SKM-1 treated with dmso at 0.1 percent for 144 hours (cell line): ENCODE measurements around the gene CABP7.
A peak's percentile ranks its signal among the peaks of the same experiment; 100 is the strongest.

Experiments used
- DNase-seq: peaks from one replicate; lab custom pipeline; 2025; ENCODE audit not compliant: unreplicated experiment; lab: John Stamatoyannopoulos, UW

The CABP7 gene

GRCh38 chr22:29719899-29720645 lies at the start of gene CABP7:
CABP7 (plus strand) TSS chr22:29720003; CDS start chr22:29720425, 422 bp downstream.
- DNase-seq, result no peak

- DNase-seq, result no peak
Measured at GRCh38 chr22:29670626-29671025, 49.2 kb upstream of the CABP7 start.

GRCh38 chr22:29673361-29674066 lies 46.3 kb upstream of the CABP7 start:
- no peak for DNase-seq

- no peak for DNase-seq
Measured at GRCh38 chr22:29674121-29674520, 45.7 kb upstream of the CABP7 start.

GRCh38 chr22:29679316-29679715 lies 40.5 kb upstream of the CABP7 start:
- no peak for DNase-seq

- DNase-seq, result no peak
Measured at GRCh38 chr22:29683536-29683935, 36.3 kb upstream of the CABP7 start.

- no peak for DNase-seq
Measured at GRCh38 chr22:29684244-29684643, 35.6 kb upstream of the CABP7 start.

GRCh38 chr22:29689206-29689879 lies 30.5 kb upstream of the CABP7 start:
- no peak for DNase-seq

GRCh38 chr22:29689880-29690213 lies 30.0 kb upstream of the CABP7 start:
- DNase-seq, result peak; percentile 20

- DNase-seq, result no peak
Measured at GRCh38 chr22:29690476-29690875, 29.3 kb upstream of the CABP7 start.

GRCh38 chr22:29691636-29692326 lies 28.0 kb upstream of the CABP7 start:
- no peak for DNase-seq

GRCh38 chr22:29692327-29692640 lies 27.5 kb upstream of the CABP7 start:
- DNase-seq, result no peak

GRCh38 chr22:29693161-29693560 lies 26.6 kb upstream of the CABP7 start:
- no peak for DNase-seq

- no peak for DNase-seq
Measured at GRCh38 chr22:29693671-29694070, 26.1 kb upstream of the CABP7 start.

GRCh38 chr22:29695129-29695926 lies 24.5 kb upstream of the CABP7 start:
- DNase-seq, result no peak

- DNase-seq, result no peak
Measured at GRCh38 chr22:29697853-29698598, 21.8 kb upstream of the CABP7 start.

- no peak for DNase-seq
Measured at GRCh38 chr22:29700206-29700899, 19.4 kb upstream of the CABP7 start.

GRCh38 chr22:29700900-29701154 lies 19.0 kb upstream of the CABP7 start:
- no peak for DNase-seq

- no peak for DNase-seq
Measured at GRCh38 chr22:29701155-29701999, 18.4 kb upstream of the CABP7 start.
